ENCODE measurements around the gene TEAD1. TPM values are rescaled to one million over a fixed set of nuclear protein-coding genes. Genes with fewer than 3 reads are reported as not detected.

TEAD1 gene
- total RNA-seq, 4 donors from 2014 or later: 127 to 165 (median 140) TPM

GRCh38 chr11:12981676-12982522 is 307.7 kb downstream of the TEAD1 start:
- TF ChIP-seq CTCF (IDR thresholded peaks at IDR 0.05): no peak
- TF ChIP-seq POLR2A (IDR thresholded peaks at IDR 0.05): no peak
- TF ChIP-seq EP300 (IDR thresholded peaks at IDR 0.05): no peak
- WGBS, 2 donors: 80 to 83% methylated on average over 3 of the region's 3 CpGs

GRCh38 chr11:12983336-12983735 is 309.1 kb downstream of the TEAD1 start:
- H3K36me3 ChIP-seq: no peaks in the 10 kb centered on the region
- H3K9me3 ChIP-seq: no peaks in the 10 kb centered on the region
- H3K27me3 ChIP-seq: peaks cover 0 to 8% of the 10 kb centered on the region in 2 donors
- no peak for DNase-seq (ENCODE audit: low spot score in 2 of 2)
- no peak overlapping the region for H3K27ac ChIP-seq
- TF ChIP-seq CTCF (IDR thresholded peaks at IDR 0.05) (no peak), POLR2A (IDR thresholded peaks at IDR 0.05) (no peak), EP300 (IDR thresholded peaks at IDR 0.05) (no peak)
- no peak overlapping the region for H3K4me3 ChIP-seq
- 70 to 83% methylated on average over 7 of the region's 7 CpGs for WGBS, 2 donors
- H3K4me1 ChIP-seq: no peaks in the 10 kb centered on the region

More at GRCh38 chr11:12981676-12982522, 307.7 kb downstream of the TEAD1 start:
- no peak overlapping the region for H3K27ac ChIP-seq
- no peaks in the 10 kb centered on the region for H3K9me3 ChIP-seq
- H3K27me3 ChIP-seq: peaks cover 0 to 4% of the 10 kb centered on the region in 2 donors
- no peak overlapping the region for H3K4me3 ChIP-seq
- H3K36me3 ChIP-seq: no peaks in the 10 kb centered on the region
- H3K4me1 ChIP-seq: no peaks in the 10 kb centered on the region
- no peak for DNase-seq (ENCODE audit: low spot score in 2 of 2)

GRCh38 chr11:12986194-12986898 is 312.1 kb downstream of the TEAD1 start:
- Histone ChIP-seq H3K9me3 (no peaks in the 10 kb centered on the region), H3K36me3 (no peaks in the 10 kb centered on the region)
- 89 to 93% methylated on average over 8 of the region's 8 CpGs for WGBS, 2 donors

GRCh38 chr11:12989428-12990161 is 315.4 kb downstream of the TEAD1 start:
- Histone ChIP-seq H3K27ac (no peak overlapping the region), H3K27me3 (peaks cover 0 to 8% of the 10 kb centered on the region in 2 donors), H3K9me3 (no peaks in the 10 kb centered on the region), H3K4me3 (no peak overlapping the region), H3K4me1 (no peaks in the 10 kb centered on the region), H3K36me3 (no peaks in the 10 kb centered on the region)
- DNase-seq (ENCODE audit: low spot score in 2 of 2): no peak
- 71 to 79% methylated on average over 13 of the region's 13 CpGs for WGBS, 2 donors
- no peak for TF ChIP-seq CTCF (IDR thresholded peaks at IDR 0.05)
- TF ChIP-seq EP300 (IDR thresholded peaks at IDR 0.05): no peak
- TF ChIP-seq POLR2A (IDR thresholded peaks at IDR 0.05): no peak

More at GRCh38 chr11:12986194-12986898, 312.1 kb downstream of the TEAD1 start:
- H3K4me3 ChIP-seq: no peak overlapping the region
- TF ChIP-seq POLR2A (IDR thresholded peaks at IDR 0.05) (no peak), CTCF (IDR thresholded peaks at IDR 0.05) (no peak), EP300 (IDR thresholded peaks at IDR 0.05) (no peak)
- no peak overlapping the region for H3K27ac ChIP-seq
- DNase-seq (ENCODE audit: low spot score in 2 of 2): no peak
- peaks cover 0 to 8% of the 10 kb centered on the region in 2 donors for H3K27me3 ChIP-seq
- no peaks in the 10 kb centered on the region for H3K4me1 ChIP-seq

Measured in tibial nerve (tissue), 4 donors.